HG02973 (cell line): ENCODE measurements around the gene RIOX2.
"Not testable (repeated sequence)": the region's sequence is repeated elsewhere in the genome, so short reads cannot be mapped to it uniquely, and the experiment has no call there.

Experiments used
- ATAC-seq: cut with Tn5 transposase; IDR thresholded peaks from one replicate; pipeline ENCODE4 v1.9.1; 2021; ENCODE audit warnings: moderate library complexity; ENCODE audit not compliant: unreplicated experiment

The RIOX2 gene

DNA sequence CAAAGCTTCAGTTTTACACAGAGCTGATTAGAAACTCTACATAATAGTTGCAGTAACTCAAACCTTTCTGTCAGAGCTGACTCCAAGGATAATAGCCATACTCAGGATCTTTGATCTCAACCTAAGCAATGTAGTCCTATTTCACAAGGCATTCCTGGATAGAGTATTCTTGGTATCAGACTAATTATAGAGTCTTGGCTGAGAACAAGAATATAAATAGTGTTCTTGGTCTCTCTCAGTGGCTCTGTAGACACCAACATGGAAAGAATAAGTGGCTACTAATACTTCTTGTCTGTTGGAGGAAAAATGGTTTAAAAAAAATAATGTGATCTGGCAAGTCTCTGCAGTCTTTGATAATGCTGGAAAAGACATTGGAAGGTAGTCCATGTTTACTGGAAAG is 55.7 kb downstream of the RIOX2 start:
- ATAC-seq = no peak

- no peak for ATAC-seq
Observed at GRCh38 chr3:97914388-97914787, 57.8 kb downstream of the RIOX2 start.

DNA sequence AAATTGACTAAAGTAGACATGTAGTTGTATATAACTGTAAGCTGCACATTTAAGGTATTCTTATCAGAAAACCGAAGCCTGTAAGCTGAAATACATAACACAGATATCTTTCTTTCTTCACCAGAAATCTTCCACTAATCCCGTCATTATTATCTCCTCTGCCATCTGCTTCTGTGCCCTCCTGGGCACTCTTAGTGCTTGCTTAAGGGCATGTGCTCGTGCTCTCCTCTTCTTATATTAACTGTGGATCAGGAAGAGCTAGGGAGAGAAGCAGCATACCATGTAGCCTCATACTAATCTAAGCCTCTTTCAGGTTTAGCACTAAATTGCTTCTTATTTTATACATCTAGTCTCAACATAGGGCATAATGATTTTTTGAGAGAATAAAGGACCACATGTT is 60.8 kb downstream of the RIOX2 start:
- no peak for ATAC-seq

- no peak for ATAC-seq
Observed at GRCh38 chr3:97910931-97911351, 61.3 kb downstream of the RIOX2 start.

DNA sequence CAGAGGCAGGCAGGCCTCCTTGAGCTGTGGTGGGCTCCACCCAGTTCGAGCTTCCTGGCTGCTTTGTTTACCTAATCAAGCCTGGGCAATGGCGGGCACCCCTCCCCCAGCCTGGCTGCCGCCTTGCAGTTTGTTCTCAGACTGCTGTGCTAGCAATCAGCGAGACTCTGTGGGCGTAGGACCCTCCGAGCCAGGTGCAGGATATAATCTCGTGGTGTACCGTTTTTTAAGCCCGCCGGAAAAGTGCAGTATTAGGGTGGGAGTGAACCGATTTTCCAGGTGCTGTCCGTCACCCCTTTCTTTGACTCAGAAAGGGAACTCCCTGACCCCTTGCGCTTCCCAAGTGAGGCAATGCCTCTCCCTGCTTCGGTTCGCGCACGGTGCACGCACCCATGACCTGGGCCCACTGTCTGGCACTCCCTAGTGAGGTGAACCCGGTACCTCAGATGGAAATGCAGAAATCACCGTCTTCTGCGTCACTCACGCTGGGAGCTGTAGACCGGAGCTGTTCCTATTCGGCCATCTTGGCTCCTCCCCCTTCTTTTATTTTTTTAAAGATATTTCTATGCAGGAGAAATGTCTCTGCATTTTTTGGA is 61.9 kb downstream of the RIOX2 start:
- not testable (repeated sequence) for ATAC-seq

- not testable (repeated sequence) for ATAC-seq
Observed at GRCh38 chr3:97909830-97910229, 62.4 kb downstream of the RIOX2 start.

GRCh38 chr3:97901313-97902248 is 70.7 kb downstream of the RIOX2 start:
- ATAC-seq = no peak

- no peak for ATAC-seq
Observed at GRCh38 chr3:97899331-97899730, 72.9 kb downstream of the RIOX2 start.

DNA sequence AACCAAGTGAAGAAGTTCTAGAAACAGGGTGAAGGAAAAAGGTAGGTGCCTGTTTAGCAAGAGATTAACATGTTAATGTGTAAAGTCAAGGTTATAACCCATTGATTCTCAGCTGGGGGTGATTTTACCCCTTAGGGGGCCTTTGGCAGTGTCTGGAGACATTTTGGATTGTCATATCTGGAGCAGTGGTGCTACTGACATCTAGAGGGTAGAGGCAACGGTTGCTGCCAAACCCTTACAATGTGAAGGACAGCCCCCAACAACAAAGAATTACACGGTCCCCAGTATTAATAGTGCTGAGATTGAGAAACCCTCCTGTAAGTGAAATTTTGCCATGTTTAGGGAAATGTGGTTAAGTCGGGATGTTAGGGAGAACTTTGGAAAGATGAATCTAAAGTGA is 75.7 kb downstream of the RIOX2 start:
- ATAC-seq = no peak

DNA sequence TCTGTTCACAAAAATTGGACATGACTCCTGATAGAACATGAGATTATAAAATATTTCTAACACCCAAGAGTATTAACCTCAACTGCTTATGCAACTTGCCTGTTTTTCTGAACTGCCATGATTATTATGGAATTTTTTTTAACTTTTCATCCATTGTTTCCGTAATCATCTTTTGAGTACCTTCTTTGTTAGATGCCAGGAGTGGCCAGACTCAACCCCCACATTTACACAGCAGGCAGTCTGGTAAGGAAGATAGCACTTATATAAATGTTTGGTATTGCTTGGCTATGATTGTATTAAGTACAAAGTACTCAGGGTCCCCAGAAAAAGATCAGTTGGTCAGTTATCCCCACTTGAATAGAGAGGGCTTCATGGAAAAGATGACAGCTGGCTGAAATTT is 76.1 kb downstream of the RIOX2 start:
- no peak for ATAC-seq

DNA sequence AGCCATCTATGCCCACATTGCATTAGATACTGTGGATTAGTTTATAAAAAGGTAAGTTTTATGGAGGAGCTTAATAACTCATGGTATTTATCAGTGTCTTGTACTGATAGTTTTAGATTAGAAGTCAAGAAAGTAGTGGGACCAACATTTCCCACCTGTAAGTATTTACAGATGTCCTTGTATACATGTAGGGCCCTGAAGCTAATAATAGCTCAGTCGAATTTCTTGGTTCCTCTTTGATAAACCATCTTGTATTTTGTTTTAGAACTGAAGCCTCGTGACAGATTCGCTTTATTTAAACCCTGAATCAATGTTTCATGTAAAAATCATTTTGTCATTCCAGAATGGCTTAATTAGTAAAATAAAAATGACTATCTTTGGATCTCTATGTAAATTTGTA is 77.0 kb downstream of the RIOX2 start:
- no peak for ATAC-seq

- no peak for ATAC-seq
Observed at GRCh38 chr3:97892852-97893251, 79.4 kb downstream of the RIOX2 start.
